Activated CD4-positive, alpha-beta memory T cell treated with anti-CD3 and anti-CD28 coated beads for 36 hours (primary cell): Measurements from ENCODE around the gene ECT2L. TPM values are rescaled to one million over a fixed set of nuclear protein-coding genes. Genes with fewer than 3 reads are reported as not detected.
"Not testable (repeated sequence)": the region's sequence is repeated elsewhere in the genome, so short reads cannot be mapped to it uniquely, and the experiment has no call there.

ENCODE experiments used
- CTCF ChIA-PET: fragments of 350-600 bp; sonication (Branson Sonifier 250); formaldehyde crosslinking; loops from one replicate; lab custom pipeline; 2021; ENCODE audit warnings: antibody characterized with exemption, inconsistent platforms; lab: Charles Lee
- POLR2A ChIA-PET: fragments of 350-600 bp; sonication (Branson Sonifier 250); formaldehyde crosslinking; loops from one replicate; lab custom pipeline; 2021; ENCODE audit warnings: antibody characterized with exemption; lab: Charles Lee
- DNase-seq: peaks from one replicate; pipeline ENCODE4 v3.0.0-alpha.2; 2020
- H3K27ac Mint-ChIP-seq: one replicate; pipeline ENCODE4 v1.8.0; 2021; ENCODE audit warnings: mixed read lengths
- H3K27me3 Mint-ChIP-seq: one replicate; pipeline ENCODE4 v1.8.0; 2021; ENCODE audit warnings: mixed read lengths
- H3K36me3 Mint-ChIP-seq: one replicate; pipeline ENCODE4 v1.8.0; 2021; ENCODE audit warnings: mixed read lengths
- H3K4me1 Mint-ChIP-seq: one replicate; pipeline ENCODE4 v1.8.0; 2021; ENCODE audit warnings: low read depth, mixed read lengths
- H3K4me3 Mint-ChIP-seq: one replicate; pipeline ENCODE4 v1.8.0; 2021; ENCODE audit warnings: mild to moderate bottlenecking, mixed read lengths
- H3K9me3 Mint-ChIP-seq: one replicate; pipeline ENCODE4 v1.8.0; 2021; ENCODE audit warnings: mixed read lengths
- intact Hi-C: fragments of 100-400 bp; cut with micrococcal nuclease; formaldehyde crosslinking; loops from one replicate; pipeline ENCODE4 v1.15.1; 2023
- total RNA-seq, 2 experiments: library from RNA; stranded (reverse); gene quantifications; one replicate each; pipeline ENCODE4 v1.2.3, GENCODE V29; 2021

ECT2L gene
- total RNA-seq, 2 experiments from 2014 or later = not detected

DNA sequence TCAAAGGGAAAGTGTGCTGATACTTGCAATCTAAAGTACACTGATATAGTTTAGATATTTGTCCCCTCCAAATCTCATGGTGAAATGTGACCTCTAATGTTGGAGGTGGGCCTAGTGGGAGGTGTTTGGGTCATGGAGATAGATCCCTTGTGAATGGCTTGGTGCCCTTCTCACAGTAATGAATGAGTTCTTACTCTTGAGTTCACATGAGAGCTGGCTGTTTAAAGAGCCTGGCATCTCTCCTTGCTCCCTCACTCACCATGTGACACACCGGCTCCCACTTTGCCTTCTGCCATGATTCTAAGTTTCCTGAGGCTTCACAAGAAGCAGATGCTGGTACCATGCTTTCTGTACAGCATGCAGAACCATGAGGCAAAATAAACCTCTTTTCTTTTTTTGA is 114.1 kb downstream of the ECT2L start:
- CTCF ChIA-PET = no interaction called here
- H3K4me3 Mint-ChIP-seq = no peak overlapping the region
- H3K9me3 Mint-ChIP-seq = no peaks in the 10 kb centered on the region
- no peak for DNase-seq
- no peak overlapping the region for H3K27ac Mint-ChIP-seq
- H3K27me3 Mint-ChIP-seq = no peaks in the 10 kb centered on the region
- no peaks in the 10 kb centered on the region for H3K4me1 Mint-ChIP-seq
- POLR2A ChIA-PET = no interaction called here
- peaks cover 58% of the 10 kb centered on the region for H3K36me3 Mint-ChIP-seq
- intact Hi-C loops = no loop called here

DNA sequence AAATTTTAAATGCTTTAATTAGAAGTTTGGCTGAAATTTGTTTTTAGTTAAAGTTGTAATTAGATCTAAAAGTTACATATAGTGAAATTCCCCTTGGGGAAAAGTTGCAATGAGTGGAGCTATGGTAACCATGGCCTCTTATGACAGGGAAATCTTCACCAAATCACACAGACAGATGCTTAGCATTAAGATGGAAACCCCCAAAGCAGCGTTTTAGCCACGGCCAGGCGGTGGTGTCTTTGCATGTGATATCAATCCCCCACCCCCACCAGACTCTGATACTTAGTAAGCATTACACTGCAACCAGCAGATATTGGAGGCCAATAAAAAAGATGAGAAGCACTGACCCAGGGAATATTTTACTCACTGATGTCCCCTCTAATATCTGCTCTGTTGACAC is 116.4 kb downstream of the ECT2L start:
- H3K4me3 Mint-ChIP-seq = no peak overlapping the region
- no peaks in the 10 kb centered on the region for H3K27me3 Mint-ChIP-seq
- ChIA-PET CTCF (interaction anchor here (0.8 kb wide), 1 partner anchor 77 kb away, joined by 3 read pairs; no protein-coding TSS in a partner anchor), POLR2A (no interaction called here)
- H3K27ac Mint-ChIP-seq = no peak overlapping the region
- no peak for DNase-seq
- H3K36me3 Mint-ChIP-seq = peaks cover 52% of the 10 kb centered on the region
- H3K4me1 Mint-ChIP-seq = no peaks in the 10 kb centered on the region
- no peaks in the 10 kb centered on the region for H3K9me3 Mint-ChIP-seq
- intact Hi-C loops = no loop called here

- ChIA-PET CTCF (no interaction called here), POLR2A (no interaction called here)
- H3K4me3 Mint-ChIP-seq = no peak overlapping the region
- no peaks in the 10 kb centered on the region for H3K27me3 Mint-ChIP-seq
- no peaks in the 10 kb centered on the region for H3K4me1 Mint-ChIP-seq
- peaks cover 49% of the 10 kb centered on the region for H3K36me3 Mint-ChIP-seq
- no peaks in the 10 kb centered on the region for H3K9me3 Mint-ChIP-seq
- intact Hi-C loops = no loop called here
- DNase-seq = no peak
- H3K27ac Mint-ChIP-seq = no peak overlapping the region
Observed at GRCh38 chr6:138914701-138915100, 118.8 kb downstream of the ECT2L start.

DNA sequence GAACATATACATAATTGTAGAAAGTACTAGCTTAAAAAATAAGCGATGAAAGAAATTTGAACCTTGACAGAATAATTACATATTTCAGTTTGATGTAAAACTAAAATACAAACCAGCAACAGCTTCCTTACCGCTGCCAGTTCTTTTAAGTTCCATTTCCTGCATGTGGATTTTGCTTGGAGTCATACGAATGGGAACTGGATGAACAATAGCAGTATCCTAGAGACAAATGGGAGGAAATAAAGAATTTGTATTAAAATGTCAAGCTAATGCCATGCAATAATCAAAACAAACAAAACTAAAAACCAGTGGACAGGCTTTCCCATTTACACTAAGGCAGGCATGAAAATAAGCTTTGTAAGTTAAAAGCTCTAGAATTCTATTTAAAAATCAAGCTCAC is 125.0 kb downstream of the ECT2L start:
- no peak overlapping the region for H3K27ac Mint-ChIP-seq
- CTCF ChIA-PET = interaction anchor here (0.6 to 0.7 kb wide), 3 partner anchors 36 to 200 kb away, joined by 3 to 4 read pairs (median 3); no protein-coding TSS in a partner anchor
- no peaks in the 10 kb centered on the region for H3K9me3 Mint-ChIP-seq
- POLR2A ChIA-PET = no interaction called here
- H3K4me1 Mint-ChIP-seq = no peaks in the 10 kb centered on the region
- H3K27me3 Mint-ChIP-seq = no peaks in the 10 kb centered on the region
- no peak for DNase-seq
- H3K36me3 Mint-ChIP-seq = peaks cover 16% of the 10 kb centered on the region
- intact Hi-C loops = no loop called here
- H3K4me3 Mint-ChIP-seq = no peak overlapping the region

GRCh38 chr6:138923561-138923960 is 127.7 kb downstream of the ECT2L start:
- H3K27me3 Mint-ChIP-seq = no peaks in the 10 kb centered on the region
- DNase-seq = no peak
- POLR2A ChIA-PET = no interaction called here
- H3K27ac Mint-ChIP-seq = no peak overlapping the region
- CTCF ChIA-PET = no interaction called here
- H3K4me3 Mint-ChIP-seq = no peak overlapping the region
- H3K36me3 Mint-ChIP-seq = peaks cover 14% of the 10 kb centered on the region
- no peaks in the 10 kb centered on the region for H3K9me3 Mint-ChIP-seq
- intact Hi-C loops = no loop called here
- H3K4me1 Mint-ChIP-seq = no peaks in the 10 kb centered on the region

DNA sequence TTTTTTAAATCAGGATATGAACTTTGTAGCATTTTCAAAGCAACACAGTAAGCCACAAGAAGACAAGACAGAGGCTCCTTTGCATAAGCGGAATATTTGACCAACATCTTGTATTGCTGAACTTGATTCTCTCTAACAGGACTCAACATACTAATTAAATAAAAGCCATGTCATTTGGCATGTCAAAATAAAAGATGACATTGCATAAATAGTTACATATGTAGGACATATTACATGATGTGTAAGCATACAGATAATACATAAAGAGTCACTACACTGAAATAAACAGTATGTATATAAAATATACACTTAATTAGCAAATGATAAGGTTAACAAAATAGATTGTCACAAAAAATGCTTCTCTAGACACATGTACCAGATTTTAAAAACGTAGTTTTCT is 129.9 kb downstream of the ECT2L start:
- CTCF ChIA-PET = interaction anchor here (1.0 to 1.5 kb wide), 2 partner anchors 17 to 110 kb away, joined by 3 to 9 read pairs; no protein-coding TSS in a partner anchor
- no peak overlapping the region for H3K27ac Mint-ChIP-seq
- H3K4me1 Mint-ChIP-seq = no peaks in the 10 kb centered on the region
- H3K27me3 Mint-ChIP-seq = no peaks in the 10 kb centered on the region
- H3K9me3 Mint-ChIP-seq = no peaks in the 10 kb centered on the region
- no peak for DNase-seq
- POLR2A ChIA-PET = no interaction called here
- no peak overlapping the region for H3K4me3 Mint-ChIP-seq
- intact Hi-C loops = no loop called here
- peaks cover 16% of the 10 kb centered on the region for H3K36me3 Mint-ChIP-seq

DNA sequence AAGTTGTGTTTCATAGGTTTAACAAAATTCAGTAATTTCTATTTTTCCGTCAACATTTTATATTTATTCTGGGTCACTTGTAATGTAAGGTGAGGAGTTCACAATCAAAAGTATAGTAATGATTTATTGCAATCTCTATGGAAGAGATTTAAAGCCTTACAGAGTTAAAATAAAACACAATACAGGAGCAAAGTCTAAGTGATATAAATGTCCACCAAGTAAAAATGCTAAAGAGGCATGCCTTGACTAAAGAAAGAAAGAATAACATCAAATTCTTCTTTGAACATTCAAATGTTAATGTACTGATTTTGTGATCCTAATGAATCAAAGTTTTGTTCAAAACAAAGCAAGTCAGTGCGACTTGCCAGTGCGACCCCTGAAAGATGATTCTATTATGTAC is 130.7 kb downstream of the ECT2L start:
- peaks cover 14% of the 10 kb centered on the region for H3K36me3 Mint-ChIP-seq

GRCh38 chr6:138931660-138932059 is 135.8 kb downstream of the ECT2L start:
- peaks cover 9% of the 10 kb centered on the region for H3K4me1 Mint-ChIP-seq
- CTCF ChIA-PET = interaction anchor here (1.2 kb wide), 1 partner anchor 87 kb away, joined by 3 read pairs; no protein-coding TSS in a partner anchor
- no peak for DNase-seq
- POLR2A ChIA-PET = no interaction called here
- peaks cover 21% of the 10 kb centered on the region for H3K36me3 Mint-ChIP-seq
- no peaks in the 10 kb centered on the region for H3K9me3 Mint-ChIP-seq
- no peak overlapping the region for H3K4me3 Mint-ChIP-seq
- H3K27ac Mint-ChIP-seq = no peak overlapping the region
- intact Hi-C loops = no loop called here
- H3K27me3 Mint-ChIP-seq = no peaks in the 10 kb centered on the region

More for the DNA sequence above, 130.7 kb downstream of the ECT2L start:
- no peak for DNase-seq
- ChIA-PET CTCF (interaction anchor here (1.0 to 1.5 kb wide), 2 partner anchors 16 to 111 kb away, joined by 3 to 9 read pairs; no protein-coding TSS in a partner anchor), POLR2A (no interaction called here)
- H3K4me1 Mint-ChIP-seq = no peaks in the 10 kb centered on the region
- no peak overlapping the region for H3K27ac Mint-ChIP-seq
- H3K4me3 Mint-ChIP-seq = no peak overlapping the region
- H3K9me3 Mint-ChIP-seq = no peaks in the 10 kb centered on the region
- H3K27me3 Mint-ChIP-seq = no peaks in the 10 kb centered on the region
- intact Hi-C loops = no loop called here

DNA sequence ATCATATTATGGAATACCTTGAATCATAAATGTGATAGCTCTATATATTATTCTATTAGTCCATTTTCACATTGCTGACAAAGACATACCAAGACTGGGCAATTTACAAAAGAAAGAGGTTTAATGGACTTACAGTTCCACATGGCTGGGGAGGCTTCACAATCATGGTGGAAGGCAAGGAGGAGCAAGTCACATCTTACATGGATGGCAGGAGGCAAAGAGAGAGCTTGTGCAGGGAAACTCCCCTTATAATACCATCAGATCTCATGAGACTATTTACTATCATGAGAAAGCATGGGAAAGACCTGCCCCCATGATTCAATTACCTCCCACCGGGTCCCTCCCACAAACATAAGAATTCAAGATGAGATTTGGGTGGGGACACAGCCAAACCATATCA is 141.0 kb downstream of the ECT2L start:
- H3K27ac Mint-ChIP-seq, H3K9me3 Mint-ChIP-seq, DNase-seq, H3K4me3 Mint-ChIP-seq, H3K4me1 Mint-ChIP-seq, H3K27me3 Mint-ChIP-seq, POLR2A ChIA-PET, CTCF ChIA-PET, intact Hi-C loops: not testable (repeated sequence)
- H3K36me3 Mint-ChIP-seq = peaks cover 46% of the 10 kb centered on the region

- no peak for DNase-seq
- Mint-ChIP-seq H3K27ac (no peak overlapping the region), H3K9me3 (no peaks in the 10 kb centered on the region), H3K4me3 (no peak overlapping the region), H3K4me1 (peaks cover 38% of the 10 kb centered on the region), H3K36me3 (peaks cover 49% of the 10 kb centered on the region), H3K27me3 (no peaks in the 10 kb centered on the region)
- intact Hi-C loops = no loop called here
- POLR2A ChIA-PET = interaction anchor here (0.8 kb wide), 1 partner anchor 13 kb away, joined by 3 read pairs; no protein-coding TSS in a partner anchor
- CTCF ChIA-PET = interaction anchor here (1.0 kb wide), 1 partner anchor 17 kb away, joined by 3 read pairs; no protein-coding TSS in a partner anchor
Observed at GRCh38 chr6:138943089-138943625, 147.3 kb downstream of the ECT2L start.

DNA sequence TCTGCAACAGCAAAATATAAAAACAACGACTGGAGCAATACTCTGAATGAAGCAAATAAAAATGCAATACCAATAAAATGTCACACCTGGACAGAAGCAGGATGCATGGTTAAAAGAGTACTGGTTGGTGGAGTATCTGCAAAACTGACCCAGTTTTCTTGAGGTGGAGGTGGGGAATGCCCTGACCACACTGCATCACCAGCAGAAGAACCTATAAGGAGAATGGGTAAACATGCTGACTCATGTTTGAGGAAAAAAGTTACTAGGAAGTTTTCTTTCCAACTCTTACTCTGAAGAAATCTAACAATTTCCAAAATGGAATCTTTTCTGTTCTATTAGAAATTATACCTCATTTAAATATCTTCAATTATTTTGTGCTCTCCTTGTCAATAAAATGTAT is 148.5 kb downstream of the ECT2L start:
- H3K27ac Mint-ChIP-seq = no peak overlapping the region
- POLR2A ChIA-PET = no interaction called here

GRCh38 chr6:138945354-138945753 is 149.5 kb downstream of the ECT2L start:
- H3K27me3 Mint-ChIP-seq = no peaks in the 10 kb centered on the region
- intact Hi-C loops = no loop called here
- DNase-seq = no peak
- H3K36me3 Mint-ChIP-seq = peaks cover 36% of the 10 kb centered on the region
- no peak overlapping the region for H3K4me3 Mint-ChIP-seq
- H3K4me1 Mint-ChIP-seq = peaks cover 48% of the 10 kb centered on the region
- POLR2A ChIA-PET = no interaction called here
- no peaks in the 10 kb centered on the region for H3K9me3 Mint-ChIP-seq
- CTCF ChIA-PET = no interaction called here
- H3K27ac Mint-ChIP-seq = peak overlapping the region; percentile 49

More for the DNA sequence above, 148.5 kb downstream of the ECT2L start:
- Mint-ChIP-seq H3K4me3 (no peak overlapping the region), H3K4me1 (peaks cover 43% of the 10 kb centered on the region), H3K36me3 (peaks cover 40% of the 10 kb centered on the region), H3K27me3 (no peaks in the 10 kb centered on the region), H3K9me3 (no peaks in the 10 kb centered on the region)
- DNase-seq = peak; percentile 62
- intact Hi-C loops = no loop called here
- CTCF ChIA-PET = no interaction called here

- peaks cover 27% of the 10 kb centered on the region for H3K36me3 Mint-ChIP-seq
- ChIA-PET CTCF (interaction anchor here (1.1 kb wide), 1 partner anchor 40 kb away, joined by 4 read pairs; the partner anchor contains the start of gene REPS1), POLR2A (interaction anchor here (0.6 kb wide), 1 partner anchor 80 kb away, joined by 3 read pairs; no protein-coding TSS in a partner anchor)
- no peak for DNase-seq
- H3K4me3 Mint-ChIP-seq = no peak overlapping the region
- no peaks in the 10 kb centered on the region for H3K27me3 Mint-ChIP-seq
- peak overlapping the region; percentile 58 for H3K27ac Mint-ChIP-seq
- intact Hi-C loops = no loop called here
- H3K9me3 Mint-ChIP-seq = no peaks in the 10 kb centered on the region
- H3K4me1 Mint-ChIP-seq = peaks cover 53% of the 10 kb centered on the region
Observed at GRCh38 chr6:138948004-138948403, 152.1 kb downstream of the ECT2L start.
